OCI-LY7 (cell line): Measurements from ENCODE around the gene TMEM270. TPM values are rescaled to one million over a fixed set of nuclear protein-coding genes. Genes with fewer than 3 reads are reported as not detected.

Experiments
- Bru-seq: library from RNA; stranded (reverse); fragments of 400-500 nt; gene quantifications from one replicate; lab custom pipeline; 2021; lab: Mats Ljungman, UMichigan
- BruChase-seq, 2 experiments: library from RNA; stranded (reverse); fragments of 400-500 nt; gene quantifications; one replicate each; lab custom pipeline; 2021; lab: Mats Ljungman, UMichigan
- BruUV-seq: library from RNA; stranded (reverse); fragments of 400-500 nt; replicated peaks from 2 replicates; lab custom pipeline; 2021; lab: Mats Ljungman, UMichigan
- CTCF ChIA-PET: fragments of 300-600 bp; sonication (Branson Sonifier 250); formaldehyde crosslinking; loops from one replicate; lab custom pipeline; 2022; ENCODE audit warnings: antibody characterized with exemption; ENCODE audit not compliant: unreplicated experiment; lab: Charles Lee
- POLR2A ChIA-PET: fragments of 300-600 bp; sonication (Branson Sonifier 250); formaldehyde crosslinking; loops from one replicate; lab custom pipeline; 2022; ENCODE audit warnings: antibody characterized with exemption; lab: Charles Lee
- DNase-seq: peaks from one replicate; pipeline ENCODE4 v3.0.0-alpha.2; 2015; ENCODE audit warnings: low spot score
- H2AFZ ChIP-seq: fragments of 200-600 bp; sonication (generic), shearing (Covaris generic); 2 replicates; pipeline ENCODE4 v1.6.1; 2014; ENCODE audit warnings: mild to moderate bottlenecking, antibody characterized with exemption, low read length, moderate library complexity
- H3K27ac ChIP-seq: fragments of 200-600 bp; sonication (generic); 2 replicates; pipeline ENCODE4 v1.5.1; 2014; ENCODE audit warnings: mixed run types, low read depth, mild to moderate bottlenecking, moderate library complexity, low read length, inconsistent platforms; ENCODE audit not compliant: poor library complexity, severe bottlenecking
- H3K36me3 ChIP-seq: fragments of 200-600 bp; sonication (generic); 2 replicates; pipeline ENCODE4 v1.6.1; 2014; ENCODE audit warnings: mild to moderate bottlenecking, antibody characterized with exemption, low read length, moderate library complexity, mixed read lengths; ENCODE audit not compliant: insufficient read depth
- H3K4me1 ChIP-seq: fragments of 200-600 bp; sonication (generic); 2 replicates; pipeline ENCODE4 v1.5.1; 2014; ENCODE audit warnings: mild to moderate bottlenecking, low read length; ENCODE audit not compliant: insufficient read depth, poor library complexity, severe bottlenecking
- H3K4me2 ChIP-seq: fragments of 200-600 bp; sonication (generic); 2 replicates; pipeline ENCODE4 v1.6.1; 2014; ENCODE audit warnings: mild to moderate bottlenecking, low read length
- H3K4me3 ChIP-seq: fragments of 200-600 bp; sonication (generic); 2 replicates; pipeline ENCODE4 v1.5.1; 2014; ENCODE audit warnings: mild to moderate bottlenecking, low read depth, low read length; ENCODE audit not compliant: poor library complexity, severe bottlenecking
- H3K79me2 ChIP-seq: fragments of 200-600 bp; sonication (generic); 2 replicates; pipeline ENCODE4 v1.6.1; 2016; ENCODE audit warnings: low read depth, mild to moderate bottlenecking, low read length, moderate library complexity, mixed read lengths; ENCODE audit not compliant: insufficient read depth
- H3K9me2 ChIP-seq: fragments of 200-600 bp; sonication (generic); 2 replicates; pipeline ENCODE4 v1.6.1; 2016; ENCODE audit warnings: mild to moderate bottlenecking, low read length, mixed read lengths; ENCODE audit not compliant: insufficient read depth
- H3K9me3 ChIP-seq: fragments of 200-600 bp; sonication (generic); 2 replicates; pipeline ENCODE4 v1.6.1; 2014; ENCODE audit warnings: mild to moderate bottlenecking, mixed run types, low read length, mixed read lengths
- H4K20me1 ChIP-seq: fragments of 200-600 bp; sonication (generic); 2 replicates; pipeline ENCODE4 v1.6.1; 2014; ENCODE audit warnings: mild to moderate bottlenecking, antibody characterized with exemption, low read length, moderate library complexity, mixed read lengths; ENCODE audit not compliant: insufficient read depth
- EZH2phosphoT487 ChIP-seq: fragments of 200-600 bp; sonication (generic); IDR thresholded peaks from 2 replicates; pipeline ENCODE4 v1.6.1; 2018; ENCODE audit warnings: low read depth, borderline replicate concordance, mild to moderate bottlenecking, mixed run types, antibody characterized with exemption, low read length, moderate library complexity, mixed read lengths
- intact Hi-C: fragments of 100-400 bp; cut with micrococcal nuclease; formaldehyde crosslinking; loops from one replicate; pipeline ENCODE4 v1.10.0; 2022; ENCODE audit not compliant: unreplicated experiment
- long read RNA-seq: library from polyadenylated mRNA; stranded (forward); transcript quantifications from one replicate; pipeline ENCODE4 v2.0.0, GENCODE V29; 2022
- total RNA-seq, 2 experiments: library from RNA; depleted of rRNA in 1 of 2; stranded (reverse); fragments of >200 nt in 1 of 2; shearing (Covaris generic) in 1 of 2; gene quantifications; 2 replicates each; pipeline ENCODE4 v1.2.3, GENCODE V29; 2014 to 2022
- TF ChIP-seq, protein P1 (sequence below): fragments of 200-600 bp; sonication (generic); conservative IDR thresholded peaks from 2 replicates; pipeline ENCODE4 v1.5.1; 2014; ENCODE audit warnings: mild to moderate bottlenecking, antibody characterized with exemption, low read length, moderate library complexity, mixed read lengths

TMEM270 gene
- total RNA-seq (2014; rRNA removed; shearing (Covaris generic)) = not detected in 2 replicates
- not detected in 2 replicates for total RNA-seq (2022)
- not detected for Bru-seq, nascent RNA
- not detected for BruChase-seq, experiment 1, labeled RNA remaining after a 6-hour chase
- BruChase-seq, experiment 2, labeled RNA remaining after a 2-hour chase = not detected
- long read RNA-seq = 0 reads

GRCh38 chr7:73860859-73861258, at the start of gene TMEM270:
Gene TMEM270, plus strand, starts transcription at chr7:73861159. Its CDS starts 36 bp downstream, at chr7:73861195.
- H4K20me1 ChIP-seq = no peaks in the 10 kb centered on the region
- H3K4me1 ChIP-seq = no peaks in the 10 kb centered on the region
- ChIA-PET CTCF (no interaction called here), POLR2A (no interaction called here)
- no peaks in the 10 kb centered on the region for H3K9me2 ChIP-seq
- no peaks in the 10 kb centered on the region for H3K79me2 ChIP-seq
- no peaks in the 10 kb centered on the region for H3K36me3 ChIP-seq
- H3K27ac ChIP-seq = no peak within 1 kb of the TSS
- H3K9me3 ChIP-seq = no peaks in the 10 kb centered on the region
- intact Hi-C loops = no loop called here
- no peak within 1 kb of the TSS for H3K4me3 ChIP-seq
- DNase-seq = no peak
- TF ChIP-seq, protein P1, sequence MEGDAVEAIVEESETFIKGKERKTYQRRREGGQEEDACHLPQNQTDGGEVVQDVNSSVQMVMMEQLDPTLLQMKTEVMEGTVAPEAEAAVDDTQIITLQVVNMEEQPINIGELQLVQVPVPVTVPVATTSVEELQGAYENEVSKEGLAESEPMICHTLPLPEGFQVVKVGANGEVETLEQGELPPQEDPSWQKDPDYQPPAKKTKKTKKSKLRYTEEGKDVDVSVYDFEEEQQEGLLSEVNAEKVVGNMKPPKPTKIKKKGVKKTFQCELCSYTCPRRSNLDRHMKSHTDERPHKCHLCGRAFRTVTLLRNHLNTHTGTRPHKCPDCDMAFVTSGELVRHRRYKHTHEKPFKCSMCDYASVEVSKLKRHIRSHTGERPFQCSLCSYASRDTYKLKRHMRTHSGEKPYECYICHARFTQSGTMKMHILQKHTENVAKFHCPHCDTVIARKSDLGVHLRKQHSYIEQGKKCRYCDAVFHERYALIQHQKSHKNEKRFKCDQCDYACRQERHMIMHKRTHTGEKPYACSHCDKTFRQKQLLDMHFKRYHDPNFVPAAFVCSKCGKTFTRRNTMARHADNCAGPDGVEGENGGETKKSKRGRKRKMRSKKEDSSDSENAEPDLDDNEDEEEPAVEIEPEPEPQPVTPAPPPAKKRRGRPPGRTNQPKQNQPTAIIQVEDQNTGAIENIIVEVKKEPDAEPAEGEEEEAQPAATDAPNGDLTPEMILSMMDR = no peak
- no peak for TF ChIP-seq EZH2phosphoT487
- H2AFZ ChIP-seq = no peak within 1 kb of the TSS
- no peak within 1 kb of the TSS for H3K4me2 ChIP-seq
- no TSS peak for BruUV-seq

GRCh38 chr7:73811760-73812168, 49.2 kb upstream of the TMEM270 start:
- ChIA-PET POLR2A (no interaction called here), CTCF (no interaction called here)
- intact Hi-C loops = loop anchor here (1.0 kb wide), 1 partner anchor 44 kb away; no protein-coding TSS in a partner anchor
- H3K27ac ChIP-seq = no peak overlapping the region
- no peaks in the 10 kb centered on the region for H3K79me2 ChIP-seq
- BruUV-seq = no TSS peak
- no peak for TF ChIP-seq EZH2phosphoT487
- TF ChIP-seq, protein P1 = peak; percentile 79
- no peaks in the 10 kb centered on the region for H3K9me2 ChIP-seq
- H2AFZ ChIP-seq = no peak overlapping the region
- no peaks in the 10 kb centered on the region for H4K20me1 ChIP-seq
- H3K4me3 ChIP-seq = no peak overlapping the region
- no peak overlapping the region for H3K4me2 ChIP-seq
- no peaks in the 10 kb centered on the region for H3K4me1 ChIP-seq
- H3K36me3 ChIP-seq = no peaks in the 10 kb centered on the region
- H3K9me3 ChIP-seq = no peaks in the 10 kb centered on the region
- peak; percentile 63 for DNase-seq

GRCh38 chr7:73812996-73813395, 48.0 kb upstream of the TMEM270 start:
- intact Hi-C loops = no loop called here

More at GRCh38 chr7:73812996-73813395, 48.0 kb upstream of the TMEM270 start:
- Histone ChIP-seq H2AFZ (no peak overlapping the region), H3K9me3 (no peaks in the 10 kb centered on the region), H4K20me1 (no peaks in the 10 kb centered on the region), H3K36me3 (no peaks in the 10 kb centered on the region), H3K4me1 (no peaks in the 10 kb centered on the region), H3K27ac (no peak overlapping the region), H3K79me2 (no peaks in the 10 kb centered on the region), H3K4me2 (no peak overlapping the region), H3K4me3 (no peak overlapping the region), H3K9me2 (no peaks in the 10 kb centered on the region)
- TF ChIP-seq EZH2phosphoT487 = no peak
- TF ChIP-seq, protein P1 = no peak
- POLR2A ChIA-PET = no interaction called here
- no TSS peak for BruUV-seq
- CTCF ChIA-PET = no interaction called here
- no peak for DNase-seq
